Measurements from ENCODE around the gene POU6F2.

- TF ChIP-seq MAX (CRISPR knock-in tag; IDR thresholded peaks at IDR 0.05) = no peak
- no peak for TF ChIP-seq ZBTB11 (CRISPR knock-in tag; IDR thresholded peaks at IDR 0.05)
- TF ChIP-seq CTCF (IDR thresholded peaks at IDR 0.05 in 2 of 3, conservative IDR thresholded peaks at IDR 0.05 in 1 of 3; ENCODE audit: insufficient read depth in 2 of 3, low read depth in 1 of 3, low read length in 3 of 3) = no peak
- TF ChIP-seq ELK3 (CRISPR knock-in tag; IDR thresholded peaks at IDR 0.05) = no peak
- TF ChIP-seq DMBX1 (CRISPR knock-in tag; IDR thresholded peaks at IDR 0.05; ENCODE audit: borderline replicate concordance) = no peak
- TF ChIP-seq RBM14 (IDR thresholded peaks at IDR 0.05; ENCODE audit: borderline replicate concordance, insufficient read depth, low read depth, low read length) = no peak
- TF ChIP-seq RAD21 (CRISPR knock-in tag; conservative IDR thresholded peaks at IDR 0.05 in 1 of 2, IDR thresholded peaks at IDR 0.05 in 1 of 2) = no peak
- no peak for TF ChIP-seq ZBTB33 (CRISPR knock-in tag; IDR thresholded peaks at IDR 0.05)
- no peak for TF ChIP-seq MTA3 (IDR thresholded peaks at IDR 0.05; ENCODE audit: borderline replicate concordance)
- TF ChIP-seq ZEB2 (IDR thresholded peaks at IDR 0.05) = no peak
- TF ChIP-seq CEBPB (tag; IDR thresholded peaks at IDR 0.05) = no peak
- no peak for TF ChIP-seq NFATC3 (IDR thresholded peaks at IDR 0.05)
- TF ChIP-seq BRF2 (IDR thresholded peaks at IDR 0.05; ENCODE audit: borderline replicate concordance, insufficient read depth, insufficient read length) = no peak
- TF ChIP-seq MED1 (CRISPR knock-in tag; IDR thresholded peaks at IDR 0.05; ENCODE audit: borderline replicate concordance) = no peak
Observed at GRCh38 chr7:39130857-39131526, 153.3 kb downstream of the POU6F2 start.
